NAMALWA (cell line): ENCODE data around the gene TUBB2B.

Experiments used
- DNase-seq: peaks from one replicate; pipeline ENCODE4 v3.0.0-alpha.2; 2015; ENCODE audit warnings: low spot score

The TUBB2B gene

DNA sequence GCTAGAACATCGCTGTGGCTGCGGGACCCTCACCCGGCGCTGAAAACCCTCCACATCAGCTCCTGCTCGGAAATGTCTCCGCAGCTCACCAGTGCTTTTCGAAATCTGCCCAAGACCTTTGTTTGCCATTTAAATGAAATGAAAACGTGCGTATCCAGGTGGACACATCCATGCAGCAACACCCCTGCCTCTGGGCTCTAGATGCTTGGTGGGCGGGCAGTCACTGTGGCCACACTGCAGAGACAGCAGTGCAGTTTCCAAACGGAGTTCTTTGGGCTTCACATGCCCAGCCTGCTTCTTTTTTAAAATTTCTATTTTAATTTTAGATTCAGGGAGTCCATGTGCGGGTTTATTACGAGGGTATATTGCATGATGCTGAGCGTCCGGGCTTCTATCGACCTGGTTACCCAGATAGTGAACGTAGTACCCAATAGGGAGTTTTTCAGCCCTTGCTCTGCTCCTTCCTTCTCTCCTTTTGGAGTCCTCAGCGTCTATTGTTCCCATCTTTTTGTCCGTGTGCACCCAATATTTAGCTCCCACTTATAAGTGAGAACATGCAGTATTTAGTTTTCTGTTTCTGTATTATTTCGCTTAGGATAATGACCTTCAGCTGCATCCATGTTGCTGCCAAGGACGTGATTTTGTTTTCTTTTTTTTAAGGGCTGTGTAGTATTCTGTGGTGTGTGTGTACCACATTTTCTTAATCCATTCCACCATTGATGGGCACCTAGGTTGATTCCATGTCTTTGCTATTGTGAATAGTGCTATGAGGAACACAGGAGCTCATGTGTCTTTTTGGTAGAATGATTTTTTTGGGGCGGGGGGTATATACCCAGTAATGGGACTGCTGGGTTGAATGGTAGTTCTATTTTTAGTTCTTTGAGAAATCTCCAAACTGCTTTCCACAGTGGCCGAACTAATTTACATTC, 4.8 kb upstream of the TUBB2B start:
- DNase-seq = no peak

DNA sequence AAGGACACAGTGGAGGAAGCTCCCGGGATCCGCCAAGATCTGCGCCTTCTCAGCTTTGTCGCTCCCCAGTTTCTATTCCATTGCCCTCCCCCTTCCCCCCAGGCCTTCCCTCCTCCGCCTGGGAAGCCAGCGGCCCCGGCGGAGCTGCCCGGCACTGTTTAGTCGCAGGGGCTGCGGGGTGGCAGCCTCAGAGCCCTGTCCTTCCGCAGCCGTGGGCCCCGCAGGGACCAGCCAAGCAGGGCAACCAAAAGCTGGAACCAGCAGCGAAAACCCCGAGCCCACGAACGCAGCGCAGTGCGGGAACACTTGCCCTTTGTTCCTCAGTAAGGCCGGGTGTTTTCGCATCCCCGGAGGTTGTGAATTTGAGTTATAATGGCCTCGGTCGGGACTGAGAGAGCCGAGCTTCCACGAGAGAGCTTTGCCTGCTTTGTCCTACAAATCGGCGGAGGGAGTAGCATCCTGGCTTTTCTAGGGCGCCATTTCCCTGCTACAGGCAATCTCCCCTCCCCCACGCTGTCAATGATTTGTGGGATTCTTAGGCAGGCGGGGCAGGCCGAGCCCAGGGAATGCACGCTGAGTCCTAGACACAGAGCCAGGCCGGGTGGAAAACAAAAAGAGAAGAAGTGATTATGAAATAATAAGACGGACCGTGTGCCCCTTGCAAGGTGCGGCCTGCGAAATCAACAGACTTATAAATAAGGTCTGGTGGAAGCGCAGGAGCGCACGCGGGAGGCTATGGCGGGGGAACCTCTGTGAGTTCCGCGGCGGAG, 4.0 kb upstream of the TUBB2B start:
- DNase-seq = no peak

DNA sequence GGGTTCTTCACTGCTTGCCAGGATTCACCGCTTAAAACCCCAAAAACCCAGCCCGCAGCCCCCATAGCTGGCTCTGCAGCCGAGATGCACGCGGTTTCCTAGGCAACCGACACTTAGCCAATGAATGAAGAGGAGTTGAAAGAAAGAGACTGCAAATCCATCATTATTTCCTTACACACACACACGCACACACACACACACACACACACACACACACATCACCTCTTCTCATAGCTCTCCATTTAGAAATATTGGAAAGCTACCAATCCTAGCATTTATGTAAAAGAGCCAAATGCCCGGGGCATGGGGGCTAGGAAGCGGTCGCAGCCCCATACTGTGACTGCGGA, 3.4 kb upstream of the TUBB2B start:
- DNase-seq = no peak

DNA sequence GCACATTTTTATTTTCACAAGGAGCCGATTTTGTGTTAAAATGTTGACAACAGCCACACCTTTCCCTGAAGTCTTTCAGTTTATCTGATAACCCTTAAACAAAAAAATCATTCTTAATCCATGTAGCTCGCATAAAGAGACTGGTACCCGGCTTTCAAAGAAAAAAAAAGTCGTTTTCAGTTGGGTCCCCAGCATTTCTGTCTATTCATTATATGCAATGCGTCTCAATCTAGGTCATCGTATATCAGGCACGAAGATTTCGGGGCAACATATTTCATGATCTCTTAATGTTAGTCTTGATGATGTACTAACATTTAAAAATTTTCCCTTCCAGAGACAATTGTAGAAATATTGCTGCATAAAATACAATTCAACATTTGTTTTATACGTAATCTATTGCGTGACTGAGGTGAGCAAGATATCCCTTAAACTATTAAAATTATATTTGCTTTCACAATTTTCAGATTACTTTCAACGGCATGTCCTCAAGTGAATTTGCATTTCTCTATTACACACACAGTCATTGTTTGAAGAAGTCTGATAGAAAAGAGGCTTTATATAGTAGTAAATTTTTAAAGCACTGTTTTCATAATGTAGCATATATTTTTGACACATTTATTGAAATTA, 2.9 kb upstream of the TUBB2B start:
- no peak for DNase-seq

DNA sequence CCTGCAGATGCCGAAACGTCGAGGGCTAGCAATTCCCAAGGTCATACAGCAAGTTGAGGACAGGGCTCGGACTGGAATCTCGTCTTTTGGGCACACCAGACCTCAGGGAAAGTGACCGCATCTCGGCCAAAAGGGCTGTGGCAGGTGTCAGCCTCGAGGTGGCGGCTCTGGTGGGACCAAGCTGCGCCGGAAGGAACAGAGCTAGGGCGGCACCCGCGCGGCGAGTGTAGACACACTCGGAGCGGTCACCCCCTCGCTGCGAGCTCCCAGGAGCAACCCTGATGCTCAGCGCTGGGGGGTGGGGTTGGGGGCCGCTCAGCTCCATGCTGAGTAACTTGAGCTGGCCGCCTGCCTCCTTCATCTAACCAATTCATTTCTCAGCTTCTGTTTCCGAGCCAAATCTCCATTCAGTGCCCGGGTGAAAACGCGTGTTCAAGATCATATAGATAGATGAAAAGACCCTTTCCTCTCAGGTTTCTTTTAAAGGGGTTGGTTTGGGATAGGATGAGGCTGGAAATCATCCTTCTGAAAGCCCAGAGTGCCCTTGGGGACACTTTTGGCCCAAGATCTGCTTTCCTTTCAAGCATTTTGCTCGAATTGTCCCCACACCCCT, 2.2 kb upstream of the TUBB2B start:
- DNase-seq = no peak

DNA sequence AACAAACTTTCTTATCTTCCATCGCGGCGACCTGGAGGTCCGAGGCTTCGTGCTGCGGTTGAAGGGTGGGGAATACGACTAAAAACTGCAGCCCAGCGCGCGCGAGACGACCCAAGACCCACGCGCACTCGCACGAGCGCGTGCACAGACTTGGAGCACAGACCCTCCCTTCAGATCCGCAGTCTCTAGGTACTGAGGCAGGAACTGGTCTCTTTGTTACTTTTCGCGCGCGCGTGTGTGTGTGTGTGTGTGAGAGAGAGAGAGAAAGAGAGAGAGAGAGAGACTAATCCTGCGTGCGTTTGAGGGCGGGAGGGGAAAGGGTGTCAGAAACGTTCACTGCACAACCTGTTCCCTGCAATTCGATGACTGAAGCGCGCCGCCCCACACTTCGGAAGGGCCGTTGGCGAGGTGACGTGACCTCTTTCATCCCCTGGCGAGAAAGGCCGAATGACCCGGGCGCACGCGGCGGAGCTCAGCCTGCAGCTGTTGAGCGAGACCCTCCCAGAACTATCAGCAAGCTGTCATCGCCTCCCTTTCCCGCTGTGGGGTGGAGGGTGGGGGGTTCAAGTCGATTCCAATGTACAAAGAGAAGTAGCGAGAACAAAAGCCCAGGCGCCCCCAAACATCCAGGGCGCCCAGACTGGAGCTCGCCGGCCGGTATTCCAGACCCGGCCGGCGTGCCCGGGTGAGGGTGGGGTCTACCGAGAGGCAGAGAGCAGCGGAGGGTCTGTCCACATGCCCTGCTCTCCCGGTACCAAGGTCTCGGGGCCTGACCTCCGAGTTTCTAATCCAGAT, 1.5 kb upstream of the TUBB2B start:
- DNase-seq = no peak

DNA sequence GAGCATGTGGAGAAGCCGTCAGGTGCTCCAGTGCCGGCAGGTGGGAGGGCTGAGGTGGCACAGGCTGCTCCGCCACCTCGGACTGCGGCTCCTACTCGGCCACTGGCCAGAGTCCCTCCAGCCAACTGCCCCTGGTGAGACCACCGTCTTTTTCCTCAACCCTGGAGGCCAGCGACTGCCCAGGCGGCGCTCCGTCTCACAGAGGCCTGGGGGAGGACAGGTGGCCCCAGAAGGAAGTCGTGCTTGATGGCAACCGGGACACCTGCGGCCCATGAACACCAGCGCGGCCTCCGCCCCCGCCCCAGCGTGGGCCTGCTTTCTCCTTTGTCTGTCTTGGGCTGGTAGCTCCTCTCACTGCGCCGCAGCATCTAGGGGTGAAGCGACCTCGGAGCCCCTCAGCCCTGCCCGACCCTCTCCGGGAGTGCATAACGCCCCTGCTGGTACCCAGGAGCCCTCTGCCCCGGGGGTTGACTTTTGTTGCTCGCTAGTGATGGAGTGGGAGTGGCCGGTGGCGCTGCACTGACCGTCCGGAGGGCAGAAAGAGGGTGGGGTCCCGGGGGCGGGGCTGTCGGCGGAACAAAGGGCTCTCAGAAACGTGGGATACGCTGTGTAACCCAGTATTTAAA, 706 bp upstream of the TUBB2B start:
- no peak for DNase-seq

DNA sequence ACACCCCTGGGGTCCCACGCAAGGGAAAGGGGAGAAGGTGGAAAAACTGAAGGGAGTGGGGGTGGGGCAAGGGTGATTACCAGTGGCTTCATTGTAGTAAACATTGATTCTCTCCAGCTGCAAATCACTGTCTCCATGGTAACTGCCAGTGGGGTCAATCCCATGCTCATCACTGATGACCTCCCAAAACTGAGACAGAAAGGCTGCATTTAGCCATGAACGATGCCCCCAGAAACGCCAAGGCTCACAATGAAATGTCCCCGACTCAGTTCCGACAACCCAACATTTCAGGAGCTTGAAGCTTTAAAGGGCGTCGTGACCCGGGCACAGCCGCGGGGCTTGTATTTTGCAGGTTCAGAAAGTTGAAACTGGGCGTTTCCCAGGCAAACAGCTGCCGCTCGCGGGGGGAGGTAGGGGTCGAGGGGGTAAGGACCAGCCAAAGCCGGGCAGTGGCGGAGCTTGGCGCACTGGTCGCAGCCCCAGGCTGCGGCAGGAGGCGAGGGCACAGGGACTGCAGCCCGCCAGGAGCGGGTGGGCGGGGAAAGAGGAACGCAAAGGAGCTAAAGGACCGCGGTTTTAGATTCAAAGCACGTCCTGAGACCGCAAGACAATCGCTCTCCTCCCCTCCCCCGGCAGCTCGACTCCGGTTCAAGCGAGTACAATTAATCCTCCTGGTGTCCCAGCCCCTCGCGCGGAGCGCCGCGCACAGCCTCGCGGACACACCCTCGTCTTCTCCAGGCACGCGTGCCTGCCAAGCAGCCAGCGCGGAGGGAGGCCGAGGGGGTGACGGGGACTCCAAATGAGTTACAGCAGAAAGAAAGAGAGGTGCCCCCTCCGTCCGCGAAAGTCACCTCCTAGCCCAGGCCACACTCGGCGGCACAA, 731 bp downstream of the TUBB2B start:
- no peak for DNase-seq

DNA sequence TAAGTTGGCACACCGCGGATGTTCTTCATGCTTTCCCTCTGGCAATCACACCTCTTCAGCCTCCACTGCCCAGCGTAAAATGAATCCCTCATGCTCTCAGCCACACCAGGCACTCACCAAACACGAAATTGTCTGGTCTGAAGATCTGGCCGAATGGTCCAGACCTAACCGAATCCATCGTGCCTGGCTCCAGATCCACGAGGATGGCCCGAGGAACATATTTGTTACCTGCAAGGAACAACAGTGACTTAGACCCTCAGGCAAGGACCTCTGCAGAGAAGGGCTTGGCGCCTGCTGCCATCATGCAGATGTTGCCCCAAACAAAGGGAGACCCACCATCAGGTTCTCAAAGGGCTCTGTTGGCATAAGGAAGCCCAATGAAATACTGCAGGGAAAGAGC, 1.4 kb downstream of the TUBB2B start:
- DNase-seq = no peak

DNA sequence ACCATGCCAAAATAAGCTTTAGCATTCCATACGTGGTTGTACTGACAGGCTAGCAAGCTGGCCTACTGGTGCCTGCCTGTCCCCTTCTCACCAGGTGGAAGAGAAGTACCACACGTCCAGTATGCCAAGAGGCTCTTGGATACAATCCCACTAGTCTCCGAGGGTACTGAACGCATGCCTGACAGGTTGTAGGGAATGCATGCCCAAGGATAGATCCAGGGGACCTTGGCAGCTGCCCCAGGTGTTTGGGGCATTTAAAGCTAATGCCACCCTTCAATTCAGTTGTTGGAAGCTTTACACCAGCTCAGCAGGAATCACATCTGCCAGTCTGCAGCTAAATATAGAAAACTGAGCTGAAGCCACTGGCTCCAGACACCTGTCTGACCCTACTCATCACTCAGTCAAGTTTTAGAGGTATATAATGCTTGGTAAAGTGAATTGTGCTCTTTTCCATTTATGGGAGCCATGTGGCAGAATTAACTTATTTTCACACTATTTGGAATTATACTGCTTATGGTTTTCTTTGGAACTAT, 4.9 kb downstream of the TUBB2B start:
- DNase-seq = no peak

DNA sequence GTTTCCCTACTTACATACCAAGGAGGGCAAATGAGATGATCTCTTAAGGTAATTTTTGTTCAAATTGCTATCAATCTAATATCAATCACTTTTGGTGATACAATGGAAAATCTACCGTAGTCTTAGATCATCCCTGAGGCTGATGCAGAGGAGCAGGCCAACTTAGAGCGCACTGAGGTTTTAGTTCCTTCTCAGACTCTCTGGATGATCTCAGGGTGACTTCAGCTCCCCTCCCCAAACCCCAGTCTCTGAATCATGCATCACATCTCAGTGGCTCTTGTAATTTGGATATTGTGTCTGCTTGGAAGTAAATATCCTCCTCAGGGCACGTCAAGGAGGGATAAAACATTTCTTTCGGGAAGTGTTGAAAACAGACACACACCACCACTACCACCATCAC, 5.9 kb downstream of the TUBB2B start:
- no peak for DNase-seq

DNA sequence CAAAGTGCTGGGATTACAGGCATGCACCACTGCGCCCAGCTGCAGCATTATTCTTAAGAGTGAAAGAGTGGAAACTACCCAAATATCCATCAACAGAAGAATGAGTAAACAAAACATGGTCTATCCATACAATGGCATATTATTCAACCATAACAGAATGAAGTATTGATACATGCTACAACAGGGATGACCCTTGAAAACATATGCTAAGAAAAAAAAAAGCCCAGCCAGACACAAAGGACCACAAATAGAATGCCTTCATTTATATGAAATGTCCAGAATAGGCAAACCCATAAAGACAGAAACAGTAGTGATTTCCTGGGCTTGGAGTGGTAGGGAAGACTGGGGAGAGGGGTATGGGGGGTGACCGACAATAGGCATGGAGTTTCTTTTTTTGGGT, 7.1 kb downstream of the TUBB2B start:
- DNase-seq = no peak

DNA sequence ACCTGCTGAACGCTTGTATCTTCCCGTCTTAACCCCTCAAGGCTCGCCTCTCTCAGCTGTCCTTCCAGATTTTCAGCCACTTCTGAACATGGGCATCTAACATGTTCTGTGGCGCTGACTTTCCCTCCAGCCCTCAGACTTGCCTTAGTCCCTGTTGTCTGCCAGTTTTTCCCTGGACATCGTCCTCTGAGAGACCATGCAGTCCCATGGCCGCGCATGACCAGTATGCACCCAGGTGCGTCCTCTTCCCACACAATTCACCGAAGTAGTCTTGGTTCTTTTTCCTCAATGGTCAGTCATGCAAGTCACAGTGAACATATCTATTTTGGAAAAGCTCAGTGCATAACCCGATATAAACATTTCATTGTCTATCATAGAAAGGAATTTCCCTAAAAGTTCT, 9.2 kb downstream of the TUBB2B start:
- no peak for DNase-seq

DNA sequence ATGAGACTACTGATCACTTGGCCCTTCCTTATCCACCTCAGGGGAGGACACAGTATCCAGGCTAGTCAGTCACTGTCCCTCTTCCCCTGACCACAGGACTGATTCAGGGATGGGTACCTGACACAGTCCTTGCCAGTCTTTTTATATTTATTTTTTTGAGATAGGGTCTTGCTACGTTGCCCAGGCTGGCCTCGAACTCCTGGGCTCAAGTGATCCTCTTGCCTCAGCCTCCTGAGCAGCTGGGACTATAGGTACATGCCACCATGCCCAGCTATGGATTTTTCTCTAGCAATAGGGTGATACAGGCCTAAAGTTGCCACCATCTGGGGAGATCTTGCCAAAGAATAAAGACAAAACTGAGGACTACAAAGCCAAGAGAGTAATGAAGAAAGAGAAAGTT, 10.2 kb downstream of the TUBB2B start:
- no peak for DNase-seq

DNA sequence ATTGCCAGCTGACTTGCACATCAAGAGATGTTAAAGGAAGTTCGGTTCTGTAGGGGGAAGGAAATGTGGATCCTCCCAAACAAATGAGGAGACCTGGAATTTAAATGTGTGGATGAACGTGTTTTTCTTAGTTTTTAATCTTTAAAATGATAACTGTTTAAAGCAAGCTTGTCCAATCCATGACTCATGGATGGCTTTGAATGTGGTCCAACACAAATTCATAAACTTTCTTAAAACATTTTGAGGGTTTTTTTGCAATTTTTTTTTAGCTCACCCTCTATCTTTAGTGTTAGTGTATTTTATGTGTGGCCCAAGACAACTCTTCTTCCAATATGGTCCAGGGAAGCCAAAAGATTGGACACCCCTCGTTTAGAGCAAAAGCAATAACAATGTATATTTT, 12.6 kb downstream of the TUBB2B start:
- no peak for DNase-seq

DNA sequence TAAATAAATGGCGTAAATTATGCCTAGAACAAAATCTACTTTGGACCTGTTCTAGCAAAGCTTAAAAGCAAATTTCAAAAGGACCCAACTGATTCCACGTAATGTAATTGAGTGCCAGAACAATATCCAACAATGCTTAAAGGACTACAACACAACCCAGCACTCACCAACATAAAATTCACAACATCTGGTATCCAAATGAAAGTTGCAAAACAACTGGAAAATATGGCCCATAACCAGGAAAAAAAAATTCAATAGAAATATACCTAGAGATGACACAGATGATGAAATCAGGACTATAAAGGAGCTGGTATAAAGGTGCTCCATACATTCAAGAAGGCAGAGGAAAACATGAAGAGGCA, 14.1 kb downstream of the TUBB2B start:
- DNase-seq = no peak

DNA sequence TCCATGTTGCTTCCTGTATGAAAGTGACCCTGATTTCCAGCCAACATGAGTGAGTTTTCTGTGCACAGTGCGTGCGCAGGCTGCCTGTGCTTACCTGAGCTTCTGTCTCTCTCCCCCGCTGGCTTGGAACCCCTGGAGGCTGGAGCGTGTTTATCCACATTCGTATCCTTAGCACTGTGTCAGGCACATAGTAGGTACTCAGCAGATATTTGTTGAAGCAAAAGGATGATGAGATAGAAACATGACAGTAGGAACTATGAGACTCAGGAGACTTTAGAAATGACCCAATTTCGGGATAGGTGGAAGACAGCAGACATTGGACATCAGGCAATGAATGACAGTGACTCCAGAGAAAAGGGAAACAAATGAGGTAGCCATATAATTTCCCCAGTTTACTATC, 15.2 kb downstream of the TUBB2B start:
- DNase-seq = no peak

DNA sequence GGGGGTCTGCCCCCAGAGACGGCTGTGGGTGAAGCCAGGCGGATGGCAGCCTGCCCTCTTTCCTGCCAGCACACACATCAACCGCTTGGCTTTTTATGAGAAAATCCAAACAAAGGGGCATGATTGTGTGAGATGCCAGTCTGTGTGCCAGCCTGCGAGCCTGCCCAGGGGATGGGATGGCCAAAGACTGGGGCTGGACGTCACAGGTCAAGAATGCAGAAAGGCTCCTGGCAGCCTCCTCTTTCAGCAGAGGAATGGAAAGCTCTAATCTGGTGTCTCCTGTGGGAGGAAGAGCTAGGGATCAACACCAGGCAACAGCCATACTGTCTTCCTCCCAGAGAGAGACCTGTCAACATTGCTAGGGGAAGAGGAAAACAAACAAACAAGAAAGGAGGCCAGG, 15.8 kb downstream of the TUBB2B start:
- no peak for DNase-seq

DNA sequence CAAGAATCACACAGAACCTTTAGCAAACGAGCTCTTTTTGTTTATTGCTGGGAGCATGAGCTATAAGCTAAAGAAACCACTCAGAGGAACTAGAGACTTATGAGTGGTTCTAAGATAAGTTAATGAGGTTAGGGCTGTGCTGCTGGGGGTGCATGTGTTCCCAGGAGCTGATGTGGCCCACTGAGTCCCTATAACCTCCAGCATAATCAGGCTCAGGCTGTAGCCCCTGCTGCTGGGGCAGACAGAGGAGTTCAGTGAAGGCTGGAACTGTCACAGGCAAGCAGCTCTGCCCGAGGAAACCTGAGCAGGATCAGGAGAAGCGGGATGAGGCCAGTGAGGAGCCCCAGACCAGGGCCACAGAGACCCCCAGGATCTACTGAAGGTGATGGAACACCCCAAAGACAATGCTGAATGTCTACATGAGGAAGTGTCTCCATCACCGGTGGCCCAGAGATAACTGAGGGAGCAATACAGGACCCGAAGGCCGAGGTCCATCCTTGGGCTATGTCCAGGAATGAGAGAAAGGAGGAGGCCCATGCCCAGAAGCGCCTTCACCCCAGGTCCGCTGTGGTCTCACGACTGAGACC, 17.3 kb downstream of the TUBB2B start:
- DNase-seq = no peak
